Keratinocyte (primary cell): ENCODE data around the gene SPEF1. TPM values are rescaled to one million over a fixed set of nuclear protein-coding genes. Genes with fewer than 3 reads are reported as not detected.

Experiments used
- DNase-seq: peaks from one replicate; pipeline ENCODE4 v3.0.0-alpha.2; 2011; ENCODE audit warnings: low read depth, missing footprints, low spot score
- FAIRE-seq: peaks from 2 replicates; lab custom pipeline; 2011; peaks lifted over from hg19 to GRCh38; lab: Jason Lieb, UNC
- H2AFZ ChIP-seq: 2 replicates; pipeline ENCODE4 v1.6.0; 2012; ENCODE audit warnings: low read length, control low read depth, inconsistent platforms; ENCODE audit not compliant: control insufficient read depth
- H3K27ac ChIP-seq: 2 replicates; pipeline ENCODE4 v1.5.1; 2011; ENCODE audit warnings: low read length; ENCODE audit not compliant: control insufficient read depth, insufficient read depth
- H3K27me3 ChIP-seq: 3 replicates; pipeline ENCODE4 v1.6.0; 2011; ENCODE audit warnings: low read length; ENCODE audit not compliant: control insufficient read depth, insufficient read depth; ENCODE audit errors: extremely low read depth
- H3K36me3 ChIP-seq, 2 experiments: 2 replicates in 1 of 2; 3 replicates in 1 of 2; pipeline ENCODE4 v1.5.1; 2011; ENCODE audit warnings: low read length in 2 of 2, mild to moderate bottlenecking in 1 of 2; ENCODE audit not compliant: control insufficient read depth in 2 of 2, insufficient read depth in 2 of 2; ENCODE audit errors: extremely low read depth in 1 of 2
- H3K4me1 ChIP-seq: 3 replicates; pipeline ENCODE4 v1.5.1; 2011; ENCODE audit warnings: low read length; ENCODE audit not compliant: control insufficient read depth, insufficient read depth; ENCODE audit errors: extremely low read depth
- H3K4me2 ChIP-seq: 3 replicates; pipeline ENCODE4 v1.6.0; 2011; ENCODE audit warnings: low read depth, low read length; ENCODE audit not compliant: control insufficient read depth, insufficient read depth; ENCODE audit errors: extremely low read depth
- H3K4me3 ChIP-seq, 3 experiments: fragments of 200-600 bp in 1 of 3; sonication (generic) in 1 of 3; 2 replicates in 2 of 3; 3 replicates in 1 of 3; pipeline ENCODE4 v1.5.1; 2011 to 2016; ENCODE audit warnings: low read length in 3 of 3, mild to moderate bottlenecking in 3 of 3, control low read depth in 2 of 3, inconsistent platforms in 1 of 3, low read depth in 1 of 3, mixed read lengths in 1 of 3, mixed run types in 1 of 3, moderate library complexity in 1 of 3; ENCODE audit not compliant: control insufficient read depth in 2 of 3, insufficient read depth in 2 of 3; ENCODE audit errors: extremely low read depth in 1 of 3
- H3K79me2 ChIP-seq: 2 replicates; pipeline ENCODE4 v1.6.0; 2012; ENCODE audit warnings: low read length; ENCODE audit not compliant: control insufficient read depth, insufficient read depth
- H3K9ac ChIP-seq: 3 replicates; pipeline ENCODE4 v1.6.0; 2011; ENCODE audit warnings: low read length; ENCODE audit not compliant: control insufficient read depth, insufficient read depth; ENCODE audit errors: extremely low read depth
- H3K9me1 ChIP-seq: 3 replicates; pipeline ENCODE4 v1.6.0; 2011; ENCODE audit warnings: low read length; ENCODE audit not compliant: control insufficient read depth, insufficient read depth; ENCODE audit errors: extremely low read depth
- H3K9me3 ChIP-seq: 2 replicates; pipeline ENCODE4 v1.5.1; 2012; ENCODE audit warnings: low read depth, low read length; ENCODE audit not compliant: control insufficient read depth
- H4K20me1 ChIP-seq: 3 replicates; pipeline ENCODE4 v1.6.0; 2011; ENCODE audit warnings: low read length; ENCODE audit not compliant: control insufficient read depth, insufficient read depth; ENCODE audit errors: extremely low read depth
- EZH2 ChIP-seq: IDR thresholded peaks from one replicate; pipeline ENCODE4 v1.6.1; 2012; ENCODE audit warnings: inconsistent platforms, mild to moderate bottlenecking, low read length, moderate library complexity
- dilution Hi-C: fragments of 300-500 bp; cut with MboI; formaldehyde crosslinking; loops from one replicate; pipeline ENCODE4 v1.7.0; 2020; ENCODE audit warnings: low sequenced_read_pairs; ENCODE audit not compliant: extremely low pct_ligation_motif_present
- polyA plus RNA-seq, 5 experiments: library from polyadenylated mRNA; depleted of rRNA in 3 of 5; stranded (reverse) in 3 of 5; stranded (forward) in 1 of 5; unstranded in 1 of 5; fragments of >200 nt; gene quantifications; 1 replicate in 1 of 5; 2 replicates in 3 of 5; 3 replicates in 1 of 5; pipeline versions ENCODE4 v1.2.1 to v1.2.3, GENCODE V29; 2011 to 2012; ENCODE audit warnings: missing spikeins in 2 of 5, low read depth in 1 of 5, low replicate concordance in 1 of 5
- TF ChIP-seq, protein P1 (sequence below), 3 experiments: IDR thresholded peaks in 1 of 3; conservative IDR thresholded peaks in 1 of 3; optimal IDR thresholded peaks in 1 of 3; 2 replicates in 2 of 3; 3 replicates in 1 of 3; pipeline versions ENCODE3 to v1.5.1; 2011; ENCODE audit warnings: low read length in 3 of 3, mild to moderate bottlenecking in 3 of 3, moderate library complexity in 2 of 3, control low read depth in 1 of 3, inconsistent platforms in 1 of 3; ENCODE audit not compliant: insufficient read depth in 2 of 3; ENCODE audit errors: extremely low read depth in 1 of 3

Gene SPEF1
- polyA plus RNA-seq, 1 donor (not counting 4 experiments of a cell fraction or from before 2014, with no cell fraction given), result 0.07 TPM

- H3K27me3 ChIP-seq, result no peaks in the 10 kb centered on the region
- H3K9me3 ChIP-seq, result no peaks in the 10 kb centered on the region
- no peak overlapping the region for H2AFZ ChIP-seq
- peak overlapping the region; percentile 47 for H3K9ac ChIP-seq
- no peaks in the 10 kb centered on the region for H3K9me1 ChIP-seq
- no peak for FAIRE-seq
- peaks cover 85% of the 10 kb centered on the region for H3K4me1 ChIP-seq
- peaks cover 12% of the 10 kb centered on the region for H3K79me2 ChIP-seq
- peak overlapping the region; percentile 99 for H3K27ac ChIP-seq
- no peak for TF ChIP-seq EZH2
- TF ChIP-seq, protein P1, sequence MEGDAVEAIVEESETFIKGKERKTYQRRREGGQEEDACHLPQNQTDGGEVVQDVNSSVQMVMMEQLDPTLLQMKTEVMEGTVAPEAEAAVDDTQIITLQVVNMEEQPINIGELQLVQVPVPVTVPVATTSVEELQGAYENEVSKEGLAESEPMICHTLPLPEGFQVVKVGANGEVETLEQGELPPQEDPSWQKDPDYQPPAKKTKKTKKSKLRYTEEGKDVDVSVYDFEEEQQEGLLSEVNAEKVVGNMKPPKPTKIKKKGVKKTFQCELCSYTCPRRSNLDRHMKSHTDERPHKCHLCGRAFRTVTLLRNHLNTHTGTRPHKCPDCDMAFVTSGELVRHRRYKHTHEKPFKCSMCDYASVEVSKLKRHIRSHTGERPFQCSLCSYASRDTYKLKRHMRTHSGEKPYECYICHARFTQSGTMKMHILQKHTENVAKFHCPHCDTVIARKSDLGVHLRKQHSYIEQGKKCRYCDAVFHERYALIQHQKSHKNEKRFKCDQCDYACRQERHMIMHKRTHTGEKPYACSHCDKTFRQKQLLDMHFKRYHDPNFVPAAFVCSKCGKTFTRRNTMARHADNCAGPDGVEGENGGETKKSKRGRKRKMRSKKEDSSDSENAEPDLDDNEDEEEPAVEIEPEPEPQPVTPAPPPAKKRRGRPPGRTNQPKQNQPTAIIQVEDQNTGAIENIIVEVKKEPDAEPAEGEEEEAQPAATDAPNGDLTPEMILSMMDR (optimal IDR thresholded peaks at IDR 0.05 in 1 of 3, IDR thresholded peaks at IDR 0.05 in 1 of 3, conservative IDR thresholded peaks at IDR 0.05 in 1 of 3; ENCODE audit: extremely low read depth in 1 of 3, insufficient read depth in 2 of 3, low read length in 3 of 3), result no peak
- peak overlapping the region; percentile 27 for H3K4me2 ChIP-seq
- DNase-seq, result no peak
- dilution Hi-C loops, result no loop called here
- peaks cover 33 to 67% of the 10 kb centered on the region in 2 experiments for H3K36me3 ChIP-seq
- H3K4me3 ChIP-seq, result no peak overlapping the region
- no peaks in the 10 kb centered on the region for H4K20me1 ChIP-seq
These were observed 22.6 kb upstream of the SPEF1 start for GRCh38 chr20:3803854-3804253.

DNA sequence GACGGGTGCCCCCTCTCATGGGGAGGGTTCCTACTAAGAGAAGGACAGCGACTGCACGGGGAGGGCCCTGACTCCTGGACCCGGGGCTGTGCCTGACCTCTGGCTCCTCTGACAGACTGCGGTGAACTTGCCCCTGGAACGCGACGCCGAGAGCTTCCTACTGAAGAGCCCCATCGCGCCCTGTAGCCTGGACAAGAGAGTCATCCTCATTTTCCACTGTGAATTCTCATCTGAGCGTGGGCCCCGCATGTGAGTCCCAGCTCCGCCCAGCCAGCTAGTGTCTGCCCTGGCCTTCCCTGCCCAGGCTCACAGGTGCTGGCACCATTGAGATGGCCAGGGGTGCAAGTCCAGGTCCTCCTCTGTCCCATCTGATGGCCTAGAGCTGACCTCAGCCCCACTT is 22.0 kb upstream of the SPEF1 start:
- Histone ChIP-seq H3K4me2 (peak overlapping the region; percentile 27), H3K4me3 (no peak overlapping the region), H3K79me2 (peaks cover 16% of the 10 kb centered on the region), H3K27ac (peak overlapping the region; percentile 99), H3K36me3 (peaks cover 33 to 73% of the 10 kb centered on the region in 2 experiments), H3K9me3 (no peaks in the 10 kb centered on the region), H3K9ac (no peak overlapping the region), H3K9me1 (no peaks in the 10 kb centered on the region), H4K20me1 (no peaks in the 10 kb centered on the region), H3K4me1 (peaks cover 89% of the 10 kb centered on the region), H2AFZ (no peak overlapping the region), H3K27me3 (no peaks in the 10 kb centered on the region)
- DNase-seq (no peak), FAIRE-seq (no peak)
- TF ChIP-seq EZH2, result no peak
- TF ChIP-seq, protein P1 (optimal IDR thresholded peaks at IDR 0.05 in 1 of 3, IDR thresholded peaks at IDR 0.05 in 1 of 3, conservative IDR thresholded peaks at IDR 0.05 in 1 of 3; ENCODE audit: extremely low read depth in 1 of 3, insufficient read depth in 2 of 3, low read length in 3 of 3), result no peak
- dilution Hi-C loops, result no loop called here
